A549 (cell line): ENCODE measurements around the gene CACNG7. TPM values are rescaled to one million over a fixed set of nuclear protein-coding genes. Genes with fewer than 3 reads are reported as not detected.

ENCODE experiments used
- ATAC-seq, 2 experiments: fragments of 200-7000 bp in 1 of 2; fragments of >200 bp in 1 of 2; cut with Nextera tagmentation in 1 of 2; cut with Tn5 transposase in 1 of 2; 3 replicates each; pipeline versions ENCODE4 v1.8.0 to v1.9.1; 2018 to 2020; ENCODE audit warnings: mild to moderate bottlenecking in 1 of 2, moderate library complexity in 1 of 2
- CTCF ChIA-PET: fragments of 300-600 bp; sonication (Branson Sonifier 250); formaldehyde crosslinking; extraction: SDS; loops from one replicate; lab custom pipeline; 2021; ENCODE audit warnings: antibody characterized with exemption, inconsistent platforms; lab: Yijun Ruan, JAX
- POLR2A ChIA-PET: fragments of 350-600 bp; formaldehyde crosslinking; extraction: SDS; loops from one replicate; lab custom pipeline; 2021; ENCODE audit warnings: antibody characterized with exemption, inconsistent platforms; lab: Yijun Ruan, JAX
- DNase-seq, 2 experiments: peaks; one replicate each; pipeline versions ENCODE4 v3.0.0 to v3.0.0-alpha.2; 2011 to 2016; ENCODE audit warnings: low read depth in 1 of 2, low spot score in 1 of 2
- FAIRE-seq: peaks from 2 replicates; lab custom pipeline; 2011; peaks lifted over from hg19 to GRCh38; lab: Jason Lieb, UNC
- H3K27ac ChIP-seq, 2 experiments: fragments of >200 bp; sonication (Bioruptor Twin); formaldehyde crosslinking; 3 replicates each; pipeline ENCODE4 v1.5.1; 2016 to 2017
- H3K4me1 ChIP-seq: fragments of >200 bp; sonication (Bioruptor Twin); formaldehyde crosslinking; 3 replicates; pipeline ENCODE4 v1.6.1; 2016
- H3K4me2 ChIP-seq: fragments of >200 bp; sonication (Bioruptor Twin); formaldehyde crosslinking; 3 replicates; pipeline ENCODE4 v1.6.1; 2016
- H3K4me3 ChIP-seq: fragments of >200 bp; sonication (Bioruptor Twin); formaldehyde crosslinking; 3 replicates; pipeline ENCODE4 v1.5.1; 2016
- H3K9me3 ChIP-seq: fragments of >200 bp; sonication (Bioruptor Twin); formaldehyde crosslinking; 3 replicates; pipeline ENCODE4 v1.6.1; 2016
- CTCF ChIP-seq: fragments of >200 bp; sonication (Bioruptor Twin); formaldehyde crosslinking; IDR thresholded peaks from 3 replicates; pipeline ENCODE4 v1.5.1; 2016
- ESRRA ChIP-seq: fragments of 150-350 bp; IDR thresholded peaks from 2 replicates; pipeline ENCODE4 v1.6.1; 2014; ENCODE audit warnings: mild to moderate bottlenecking, low read length, borderline replicate concordance
- HEYL ChIP-seq: fragments of 250-450 bp; sonication (Bioruptor Pico); IDR thresholded peaks from 2 replicates; pipeline ENCODE4 v1.8.0; 2021; ENCODE audit warnings: mild to moderate bottlenecking, moderate library complexity
- HOXB13 ChIP-seq: fragments of 250-450 bp; sonication (Bioruptor Pico); IDR thresholded peaks from 2 replicates; pipeline ENCODE4 v1.5.0; 2020; ENCODE audit warnings: low read depth, mild to moderate bottlenecking, moderate library complexity
- JUN ChIP-seq, 2 experiments: fragments of >200 bp; sonication (Bioruptor Twin); formaldehyde crosslinking; IDR thresholded peaks; 2 replicates in 1 of 2; 3 replicates in 1 of 2; pipeline ENCODE4 v1.6.1; 2016 to 2017
- MAFK ChIP-seq: fragments of 450-650 bp; IDR thresholded peaks from 2 replicates; pipeline ENCODE4 v1.6.1; 2014; ENCODE audit not compliant: partially characterized antibody
- MAX ChIP-seq: IDR thresholded peaks from 2 replicates; pipeline ENCODE4 v1.6.1; 2012
- NR3C1 ChIP-seq: fragments of >200 bp; sonication (Bioruptor Twin); formaldehyde crosslinking; IDR thresholded peaks from 3 replicates; pipeline ENCODE4 v1.6.1; 2017
- REST ChIP-seq: fragments of 200-600 bp; sonication (generic); IDR thresholded peaks from 2 replicates; pipeline ENCODE4 v1.6.1; 2016; ENCODE audit warnings: antibody characterized with exemption, mild to moderate bottlenecking, moderate library complexity
- SMC3 ChIP-seq: fragments of >200 bp; sonication (Bioruptor Twin); formaldehyde crosslinking; IDR thresholded peaks from 3 replicates; pipeline ENCODE4 v1.6.1; 2018; ENCODE audit warnings: inconsistent platforms
- USF2 ChIP-seq: fragments of 450-650 bp; IDR thresholded peaks from 2 replicates; pipeline ENCODE4 v1.6.1; 2014; ENCODE audit warnings: antibody characterized with exemption
- WGBS: methylation state at CpG from one replicate; pipeline ENCODE4 v1.1.6; 2017; ENCODE audit errors: missing lambda C conversion rate; 5-methylcytosine and 5-hydroxymethylcytosine counted together
- polyA plus RNA-seq, 4 experiments: library from polyadenylated mRNA; depleted of rRNA in 3 of 4; stranded (reverse); fragments of >200 nt; fragmentation: RNase III in 1 of 4; extraction: RNeasy Plus Mini Kit Qiagen cat#74134 plus additional on column Dnase treatment in 1 of 4; gene quantifications; 2 replicates in 3 of 4; 3 replicates in 1 of 4; pipeline ENCODE4 v1.2.3, GENCODE V29; 2011 to 2017

The CACNG7 gene
- polyA plus RNA-seq, 2 of the 4 experiments (the other 2 are of a cell fraction) = 7.6 to 11.5 TPM

GRCh38 chr19:53942001-53942786, 33.1 kb downstream of the CACNG7 start (continued):
- TF ChIP-seq REST = no peak
- no peak for TF ChIP-seq CTCF
- no peak for TF ChIP-seq ESRRA

- Histone ChIP-seq H3K4me3 (no peak overlapping the region), H3K4me1 (0 out of 3 replicates have a peak, but pooled peaks cover 8% of the 10 kb centered on the region)
- TF ChIP-seq HEYL (CRISPR knock-in tag) (no peak), JUN (IDR thresholded peaks at IDR 0.05) (no peak), SMC3 (no peak), MAX (no peak), MAFK (no peak), NR3C1 (no peak), USF2 (no peak), REST (no peak), HOXB13 (no peak)
- TF ChIP-seq, all 56 proteins: peak for 0
- H3K9me3 ChIP-seq = no peaks in the 10 kb centered on the region
- H3K27ac ChIP-seq = no peak overlapping the region
- no peak for ATAC-seq
- ChIA-PET POLR2A (no interaction called here), CTCF (interaction anchor here (0.6 to 2.6 kb wide), 7 partner anchors 10 to 152 kb away, joined by 3 to 8 read pairs (median 4); no protein-coding TSS in a partner anchor)
- WGBS = 91% methylated on average over 4 of the region's 4 CpGs
- H3K4me2 ChIP-seq = no peak overlapping the region
- no peak for DNase-seq
- no peak for FAIRE-seq
Measured at GRCh38 chr19:53944416-53944815, 35.3 kb downstream of the CACNG7 start.
